NK-92 treated with Interleukin-12 subunit alpha and Interleukin-12 subunit beta, amount 100 ng/mL, for 24 hours (cell line): ENCODE measurements around the gene MTIF2.
"Not testable (repeated sequence)": the region's sequence is repeated elsewhere in the genome, so short reads cannot be mapped to it uniquely, and the experiment has no call there.

Experiments used
- DNase-seq: peaks from one replicate; lab custom pipeline; 2025; lab: John Stamatoyannopoulos, UW

The MTIF2 gene

DNA sequence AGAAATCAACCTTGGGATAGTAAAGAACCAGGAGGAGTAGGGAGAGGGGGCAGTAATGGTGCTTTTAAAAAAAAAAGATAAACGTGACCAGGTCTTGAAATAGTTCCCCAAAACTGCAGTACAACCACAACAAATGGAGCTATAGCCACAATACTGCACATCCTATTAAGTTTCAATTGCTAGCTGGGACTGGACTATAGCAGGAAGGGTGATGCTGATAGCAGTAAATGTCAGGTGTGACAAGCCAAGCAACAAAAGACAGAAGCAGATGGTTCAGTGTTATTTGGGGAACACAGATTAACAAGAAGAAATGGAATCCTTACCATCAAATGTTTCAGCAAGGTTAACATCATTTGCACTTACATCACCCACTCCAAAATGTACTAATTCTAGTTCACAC lies 26.4 kb downstream of the MTIF2 start:
- no peak for DNase-seq

DNA sequence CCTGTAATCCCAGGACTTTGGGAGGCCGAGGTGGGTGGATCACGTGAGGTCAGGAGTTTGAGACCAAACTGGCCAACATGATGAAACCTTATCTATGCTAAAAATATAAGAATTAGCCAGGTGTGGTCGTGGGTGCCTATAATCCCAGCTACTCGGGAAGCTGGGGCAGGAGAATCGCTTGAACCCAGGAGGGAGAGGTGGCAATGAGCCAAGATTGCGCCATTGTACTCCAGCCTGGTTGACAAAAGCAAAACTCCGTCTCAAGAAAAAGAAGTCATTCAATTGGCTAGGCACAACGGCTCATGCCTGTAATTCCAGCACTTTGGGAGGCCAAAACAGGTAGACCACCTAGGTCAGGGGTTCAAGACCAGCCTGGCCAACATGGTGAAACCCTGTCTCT lies 27.4 kb downstream of the MTIF2 start:
- not testable (repeated sequence) for DNase-seq

DNA sequence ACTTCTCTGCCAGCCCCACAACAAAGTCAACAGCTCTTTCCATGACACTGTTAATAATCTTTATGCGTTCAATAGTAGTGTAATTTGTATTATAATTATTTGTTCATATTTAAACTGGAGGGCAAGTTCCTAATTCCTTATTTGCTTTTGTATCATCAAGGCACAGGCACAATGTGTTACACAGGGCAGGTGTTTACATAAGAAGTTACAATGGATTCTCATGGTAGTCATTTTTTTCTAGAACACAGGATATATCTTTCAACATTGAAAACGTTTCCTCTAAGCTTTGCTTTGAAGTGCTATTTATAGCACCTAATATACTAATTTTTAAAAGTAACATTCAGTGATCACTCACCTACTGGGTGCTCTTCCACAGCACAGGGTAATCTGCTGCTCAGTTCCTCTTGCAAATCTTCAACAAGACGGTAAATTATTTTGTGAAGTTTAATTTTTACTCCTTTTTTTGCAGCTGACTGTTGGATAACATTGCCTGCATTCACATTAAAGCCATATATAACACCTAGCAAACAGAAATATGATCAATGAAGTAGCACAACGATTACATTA lies 29.3 kb downstream of the MTIF2 start:
- DNase-seq, result no peak

DNA sequence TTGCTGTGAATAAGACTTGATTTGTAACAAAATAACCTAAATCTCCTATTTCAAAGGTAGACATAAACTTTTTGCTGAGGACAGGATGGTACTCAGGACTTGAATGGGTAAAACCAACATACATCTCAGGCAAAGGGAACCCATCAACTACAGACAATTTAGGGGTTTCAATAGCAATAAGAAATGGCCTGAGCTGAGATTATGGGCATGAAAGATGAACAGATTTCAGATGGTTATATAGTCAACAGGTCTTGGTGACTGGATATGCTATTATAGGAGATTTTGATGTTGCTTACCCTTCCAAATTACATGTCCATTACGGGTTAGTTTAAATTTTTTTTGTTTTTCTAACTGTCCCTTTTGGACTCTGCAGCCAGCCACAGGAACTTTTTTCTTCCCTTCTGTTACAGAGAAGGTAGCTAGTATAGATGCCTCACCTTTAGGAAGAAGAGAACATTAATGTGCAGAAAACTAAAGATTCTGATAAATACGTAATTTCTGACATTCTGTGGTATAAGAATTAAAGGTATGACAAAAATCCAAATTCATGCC lies 32.0 kb downstream of the MTIF2 start:
- no peak for DNase-seq

DNA sequence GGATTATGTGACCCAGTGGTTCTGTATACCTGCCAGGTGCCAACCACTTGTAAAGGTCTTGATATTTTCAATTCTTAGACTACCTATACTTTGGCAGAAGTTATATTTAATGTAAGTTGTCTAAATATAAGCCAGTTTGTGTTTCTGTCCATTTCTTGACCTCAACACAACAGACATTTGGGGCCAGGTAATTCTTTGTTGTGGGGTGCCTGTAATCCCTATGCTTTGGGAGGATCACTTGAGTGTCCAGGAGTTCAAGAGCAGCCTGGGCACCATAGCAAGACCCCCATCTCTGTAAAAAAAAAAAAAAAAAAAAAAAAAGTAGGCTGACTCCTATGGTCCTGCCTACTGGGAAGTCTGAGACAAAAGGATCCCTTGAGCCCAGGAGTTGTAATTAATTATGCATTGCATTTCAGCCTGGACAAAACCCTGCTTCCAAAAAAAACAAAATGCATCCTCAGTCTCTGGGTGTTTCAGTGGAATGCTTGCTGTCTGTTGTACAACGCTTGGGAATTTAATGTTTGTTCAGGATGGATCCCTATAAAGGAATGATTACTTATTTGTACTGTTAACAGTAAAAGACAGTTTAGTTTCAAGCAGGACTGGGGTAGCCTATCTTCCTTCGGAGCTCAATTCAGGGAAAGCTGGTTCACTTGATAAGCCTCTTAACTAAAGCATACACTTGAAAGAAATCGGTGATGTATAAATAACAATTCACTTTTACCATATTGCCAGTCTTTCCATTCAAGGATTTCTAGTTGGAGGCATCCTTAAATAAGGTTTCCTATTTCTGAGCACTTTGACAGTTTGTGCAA lies 33.1 kb downstream of the MTIF2 start:
- DNase-seq, result no peak

DNA sequence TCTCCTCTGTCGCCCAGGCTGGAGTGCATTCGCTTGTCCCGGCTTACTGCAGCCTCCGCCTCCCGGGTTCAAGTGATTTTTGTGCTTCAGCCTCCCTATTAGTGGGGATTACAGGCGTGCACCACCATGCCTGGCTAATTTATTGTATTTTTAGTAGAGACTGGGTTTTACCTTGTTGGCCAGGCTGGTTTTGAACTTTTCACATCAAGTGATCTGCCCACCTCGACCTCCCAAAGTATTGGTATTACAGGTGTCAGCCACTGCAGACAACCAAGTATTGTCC lies 35.4 kb downstream of the MTIF2 start:
- no peak for DNase-seq

DNA sequence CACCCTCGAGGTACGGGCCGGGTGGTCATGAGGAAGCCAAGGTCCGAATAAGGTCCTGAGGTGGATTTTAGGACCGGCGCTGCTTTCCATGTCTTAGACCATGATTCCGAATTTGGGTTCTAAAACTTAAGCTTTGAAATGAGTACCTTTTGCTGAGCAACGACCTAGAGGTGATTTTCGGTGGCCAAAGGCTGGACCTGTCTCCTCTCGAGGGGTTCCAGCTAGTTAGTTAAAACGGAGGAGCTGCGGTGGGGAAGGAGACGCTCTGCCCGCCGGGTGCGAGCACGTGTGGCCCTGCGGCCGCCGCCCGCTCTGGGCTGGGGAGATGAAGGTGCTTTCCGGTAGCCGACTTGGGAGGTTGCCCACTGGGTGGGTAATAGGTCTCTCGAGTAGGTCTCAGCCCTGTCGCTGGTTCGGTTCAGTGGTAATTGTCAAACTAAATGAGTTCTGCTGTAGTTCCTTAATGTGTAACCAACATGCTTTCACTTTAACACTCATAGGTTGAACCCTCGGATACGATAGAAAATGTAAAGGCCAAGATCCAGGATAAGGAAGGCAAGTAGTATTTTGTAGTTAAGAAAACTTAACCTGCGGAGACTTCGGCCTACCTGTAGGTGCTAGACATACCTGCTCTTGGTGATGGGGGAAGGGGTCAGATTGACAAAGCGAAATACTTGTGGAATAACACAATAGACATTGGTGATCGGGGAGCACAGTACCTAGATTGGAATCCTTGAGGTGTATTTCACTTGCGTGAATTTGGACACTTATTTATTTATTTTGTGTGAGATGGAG lies 36.0 kb downstream of the MTIF2 start:
- DNase-seq, result peak; percentile 9

DNA sequence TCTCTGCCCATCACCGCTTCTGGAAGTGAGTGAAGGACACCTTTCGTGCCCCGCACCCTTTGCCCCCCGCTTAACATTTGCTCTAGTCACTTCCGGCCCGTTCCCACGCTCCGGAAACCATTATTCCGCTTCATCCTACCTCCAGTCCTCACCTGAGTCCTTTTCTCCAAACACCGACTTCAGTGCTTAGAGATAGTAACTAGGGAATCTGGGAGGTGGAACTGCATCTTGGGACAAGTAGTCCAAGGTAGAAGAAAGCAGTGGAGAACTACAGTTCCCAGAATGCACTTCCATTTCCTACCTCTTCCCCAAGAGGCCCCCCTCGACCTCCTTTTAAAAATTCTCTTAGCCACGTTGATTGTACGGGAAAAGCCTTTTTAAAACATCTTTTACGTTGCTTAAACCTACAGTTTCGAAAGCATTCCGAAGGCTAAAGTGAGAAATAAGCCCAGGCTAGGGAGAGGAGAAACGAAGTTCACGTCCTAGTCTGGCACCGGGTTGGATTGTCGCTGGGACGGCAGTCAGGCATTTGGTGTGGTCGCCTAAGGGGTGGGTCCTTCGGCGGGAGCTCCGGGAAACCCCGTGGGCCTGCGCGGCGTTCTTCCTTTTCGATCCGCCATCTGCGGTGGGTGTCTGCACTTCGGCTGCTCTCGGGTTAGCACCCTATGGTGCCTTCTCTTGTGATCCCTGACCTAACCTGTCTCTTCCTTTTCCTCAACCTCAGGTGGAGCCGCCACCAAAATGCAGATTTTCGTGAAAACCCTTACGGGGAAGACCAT lies 36.8 kb downstream of the MTIF2 start, which contains the start of the genes CLHC1 and RPS27A:
Gene CLHC1, minus strand, starts transcription at position 210 of the 779 bp plus-strand sequence. CDS start 9,882 bp downstream, outside the sequence.
Gene RPS27A, plus strand, starts transcription at position 605 of the 779 bp plus-strand sequence. Its CDS starts 137 bp downstream, at position 742.
- peak; percentile 70 for DNase-seq

DNA sequence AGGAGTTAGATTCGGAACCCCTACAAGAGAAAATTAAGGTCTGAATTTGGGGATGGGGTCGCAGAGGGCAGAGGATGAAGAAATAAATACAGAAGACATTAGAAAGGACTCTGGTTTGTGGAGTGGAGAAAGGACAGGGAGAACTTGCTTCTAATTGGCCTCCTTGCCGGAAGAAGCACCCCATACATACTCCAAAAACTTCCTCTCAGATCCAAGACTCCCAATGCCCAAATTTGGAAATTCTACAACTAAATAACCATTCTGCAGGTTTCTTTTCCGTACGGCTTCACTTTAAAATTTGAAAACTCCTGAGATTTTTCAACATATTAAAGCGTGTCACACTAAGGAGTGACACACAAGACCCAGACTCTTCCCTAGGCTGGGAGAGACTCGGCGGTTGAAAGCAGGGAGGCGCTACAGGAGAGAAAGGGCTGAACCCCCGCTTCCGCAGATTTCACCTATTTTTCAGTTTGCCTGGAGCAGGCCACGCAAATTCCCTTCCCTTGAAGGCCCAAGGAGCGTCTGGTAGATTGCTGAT lies 37.4 kb downstream of the MTIF2 start:
- DNase-seq, result no peak

DNA sequence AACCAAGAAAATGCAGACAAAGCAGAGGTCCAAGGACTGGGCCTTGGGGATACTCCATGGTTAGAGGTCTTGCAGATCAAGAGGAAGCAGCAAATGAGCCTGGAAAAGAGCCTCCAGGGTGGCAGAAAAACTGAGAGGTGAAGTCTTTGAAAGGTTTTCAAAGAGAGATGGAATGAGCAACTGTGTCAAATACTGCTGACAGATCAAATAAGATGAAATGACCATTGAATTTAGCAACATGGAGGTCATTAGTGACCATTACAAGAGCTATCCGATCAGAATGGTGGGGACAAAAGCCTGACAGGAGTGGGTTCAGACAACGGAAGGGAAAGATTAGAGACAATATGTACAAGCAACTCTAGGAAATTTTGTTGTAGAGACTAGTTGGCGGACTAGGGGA lies 38.5 kb downstream of the MTIF2 start:
- DNase-seq, result no peak

DNA sequence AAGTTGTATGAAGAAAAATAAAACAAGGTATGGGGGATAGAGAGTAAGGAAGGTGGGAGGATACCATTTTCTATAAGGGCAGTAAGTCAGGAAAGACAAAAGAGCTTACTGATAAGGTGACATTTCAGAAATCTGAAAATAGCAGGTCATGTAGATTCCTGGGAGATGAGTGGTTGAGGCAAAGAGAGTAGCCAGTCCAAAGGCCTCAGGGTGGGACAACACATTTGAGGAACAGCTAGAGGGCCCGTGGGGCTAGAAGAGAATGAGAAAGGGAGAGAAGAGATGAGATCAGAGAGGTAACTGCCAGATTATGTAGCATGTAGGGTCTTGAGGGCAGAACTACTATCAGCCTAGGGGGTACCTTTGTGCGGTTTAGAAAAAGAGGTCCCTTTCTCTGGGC lies 39.8 kb downstream of the MTIF2 start:
- no peak for DNase-seq

DNA sequence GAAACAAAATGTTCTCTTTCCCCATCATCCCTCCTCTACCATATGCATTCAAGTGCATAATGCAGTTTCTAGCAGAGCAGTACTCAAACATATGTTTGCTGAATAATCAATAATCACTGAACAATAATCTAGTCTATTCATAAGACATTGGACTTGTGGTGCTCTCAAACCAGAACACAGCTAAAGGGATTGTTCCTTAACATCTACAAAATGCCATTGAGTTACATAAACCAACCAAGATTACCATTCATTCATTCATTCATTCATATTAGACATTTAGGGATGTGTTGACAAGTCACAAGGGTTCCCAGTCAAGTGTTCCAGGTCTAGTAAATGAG lies 40.8 kb downstream of the MTIF2 start:
- no peak for DNase-seq

DNA sequence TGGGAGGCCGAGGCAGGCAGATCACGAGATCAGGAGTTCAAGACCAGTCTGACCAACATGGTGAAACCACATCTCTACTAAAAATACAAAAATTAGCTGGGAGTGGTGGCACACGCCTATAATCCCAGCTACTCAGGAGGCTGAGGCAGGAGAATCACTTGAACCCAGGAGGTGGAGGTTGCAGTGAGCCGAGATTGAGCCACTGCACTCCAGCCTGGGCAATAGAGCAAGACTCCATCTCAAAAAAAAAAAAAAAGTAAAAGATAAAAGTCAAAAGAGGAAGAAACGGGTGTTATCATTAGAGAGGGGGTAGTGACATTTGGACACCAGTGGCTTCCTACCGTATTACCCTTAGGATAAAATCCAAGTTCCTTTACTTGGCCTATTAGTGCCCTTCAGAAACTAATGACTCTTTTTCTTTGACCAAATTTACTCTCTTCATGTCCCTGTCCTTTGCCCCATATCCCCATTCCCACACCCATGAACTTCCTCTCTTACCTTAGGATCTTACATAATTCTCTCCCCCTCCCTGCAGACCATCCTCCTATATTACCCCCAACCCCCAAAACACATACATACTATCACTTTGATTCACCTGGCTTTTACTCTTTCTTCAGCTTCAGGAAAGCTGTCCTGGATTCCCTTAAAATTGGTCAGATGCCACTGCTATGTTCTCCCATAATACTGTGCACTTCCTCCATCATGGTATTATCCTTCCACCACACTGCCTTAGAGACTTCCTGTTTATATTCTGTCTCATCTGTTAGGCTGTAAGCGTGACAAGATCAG lies 41.4 kb downstream of the MTIF2 start:
- DNase-seq, result not testable (repeated sequence)

DNA sequence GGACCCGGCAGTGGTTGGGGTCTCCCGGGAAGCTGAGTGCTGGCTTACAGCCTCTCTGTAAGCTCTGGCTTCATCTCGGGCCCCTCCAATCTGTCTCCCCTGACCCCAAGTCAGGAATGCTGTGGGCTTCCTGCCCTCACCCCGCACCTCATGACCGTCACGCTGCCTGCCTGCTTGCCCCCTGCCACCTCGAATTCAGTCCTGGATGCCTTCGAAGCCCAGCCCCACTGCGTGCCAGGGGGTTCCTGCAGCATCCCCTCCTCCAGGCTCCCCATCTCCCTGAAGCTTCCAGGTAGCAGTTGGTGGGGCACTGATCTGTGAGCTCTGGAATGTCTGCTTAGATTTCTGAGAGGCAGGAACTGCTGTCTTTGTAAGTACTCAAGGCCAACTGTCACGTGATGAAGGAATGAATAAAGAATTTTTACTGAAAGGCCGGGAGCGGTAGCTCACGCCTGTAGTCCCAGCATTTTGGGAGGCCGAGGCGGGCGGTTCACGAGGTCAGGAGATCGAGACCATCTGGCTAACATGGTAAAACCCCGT lies 43.5 kb downstream of the MTIF2 start:
- no peak for DNase-seq

DNA sequence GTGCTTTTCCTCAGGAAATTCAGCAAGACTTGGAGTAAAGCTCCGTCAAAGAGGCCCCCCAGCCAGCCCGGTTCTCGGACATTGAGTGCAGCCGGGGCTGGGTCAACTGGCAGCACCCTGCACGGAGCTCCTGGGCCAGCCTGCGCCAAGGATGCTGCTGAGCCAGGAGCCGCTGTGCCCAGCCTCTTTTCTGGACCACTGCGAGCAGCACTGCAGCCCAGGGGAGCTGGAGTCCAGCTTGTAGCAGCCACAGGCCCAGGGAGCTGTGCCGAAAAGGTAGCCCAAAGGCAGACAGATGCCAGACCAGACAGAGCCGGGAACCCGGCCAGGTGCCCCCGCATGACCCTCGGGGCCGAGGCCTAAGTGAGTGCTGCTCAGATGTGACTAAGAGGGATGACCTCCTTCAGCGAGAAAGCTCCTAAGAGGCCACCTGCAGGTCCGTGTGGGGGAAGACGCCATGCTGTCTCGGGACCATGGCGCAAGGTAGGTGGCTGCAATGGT lies 44.2 kb downstream of the MTIF2 start:
- no peak for DNase-seq

DNA sequence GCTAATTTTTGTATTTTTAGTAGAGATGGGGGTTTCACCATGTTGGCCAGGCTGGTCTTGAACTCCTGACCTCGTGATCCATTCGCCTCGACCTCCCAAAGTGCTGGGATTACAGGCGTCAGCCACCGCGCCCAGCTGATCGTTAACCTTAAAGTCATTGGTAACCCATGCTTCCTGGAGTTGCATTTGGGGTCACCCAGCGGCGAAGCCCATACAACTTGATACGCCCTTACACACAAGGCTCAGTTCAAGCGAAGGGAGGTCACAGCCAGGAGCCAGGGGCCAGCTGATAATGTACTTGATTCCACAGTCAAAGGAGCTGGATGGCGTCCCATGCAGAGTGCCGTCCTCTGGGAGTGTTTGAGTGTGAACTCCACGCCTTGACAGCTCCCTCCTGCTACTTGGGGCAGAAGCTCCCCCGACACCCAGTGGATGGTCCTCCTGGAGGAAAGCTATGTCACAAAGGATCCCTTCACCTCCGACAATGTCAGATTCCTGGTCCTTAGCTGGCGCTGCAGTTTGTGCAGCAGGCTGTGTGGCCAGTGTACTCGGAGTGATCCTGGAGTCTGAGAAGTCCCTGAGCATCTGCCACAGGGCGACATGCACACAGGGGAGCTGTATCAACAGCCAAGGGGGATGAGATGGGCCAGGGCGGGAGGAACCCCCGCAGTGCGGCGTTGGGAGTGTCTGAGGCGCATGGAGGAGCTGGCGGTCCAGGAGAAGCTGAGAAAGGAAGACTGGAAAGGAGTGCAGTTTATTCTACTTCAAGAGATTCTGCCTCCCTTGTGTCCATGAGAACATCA lies 44.9 kb downstream of the MTIF2 start:
- no peak for DNase-seq

DNA sequence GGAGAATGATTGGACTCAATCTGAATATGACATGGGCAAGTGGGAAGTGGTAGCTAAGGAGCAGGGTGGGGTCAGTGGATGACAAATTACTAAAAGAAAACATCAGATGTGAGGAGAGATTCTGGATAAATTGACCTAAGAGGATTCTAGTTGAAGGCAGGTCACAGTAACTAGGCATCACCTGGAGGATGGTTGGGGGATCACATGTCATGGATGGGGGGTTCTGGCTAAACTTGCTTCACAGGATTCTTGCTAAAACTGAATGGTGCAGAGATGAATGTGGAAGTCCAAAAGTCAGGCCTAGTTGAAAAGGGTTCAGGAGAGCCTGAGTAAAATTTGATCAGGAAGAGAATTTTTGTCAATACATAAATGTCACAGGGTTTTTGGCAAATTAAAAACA lies 55.2 kb downstream of the MTIF2 start:
- DNase-seq, result no peak

DNA sequence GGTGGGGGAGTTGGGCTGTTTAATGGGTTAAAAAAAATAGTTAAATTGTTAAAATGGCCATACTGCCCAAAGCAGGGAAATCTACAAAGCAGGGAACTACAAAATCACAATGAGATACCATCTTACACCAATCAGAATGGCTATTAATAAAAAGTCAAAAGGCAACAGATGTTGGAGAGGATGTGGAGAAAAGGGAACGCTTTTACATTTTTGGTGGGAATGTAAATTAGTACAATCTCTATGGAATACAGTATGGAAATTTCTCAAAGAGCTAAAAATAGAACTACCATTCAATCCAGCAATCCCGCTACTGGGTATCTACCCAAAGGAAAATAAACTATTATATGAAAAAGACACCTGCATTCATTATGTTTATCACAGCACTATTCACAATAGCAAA lies 64.1 kb downstream of the MTIF2 start:
- DNase-seq, result no peak

DNA sequence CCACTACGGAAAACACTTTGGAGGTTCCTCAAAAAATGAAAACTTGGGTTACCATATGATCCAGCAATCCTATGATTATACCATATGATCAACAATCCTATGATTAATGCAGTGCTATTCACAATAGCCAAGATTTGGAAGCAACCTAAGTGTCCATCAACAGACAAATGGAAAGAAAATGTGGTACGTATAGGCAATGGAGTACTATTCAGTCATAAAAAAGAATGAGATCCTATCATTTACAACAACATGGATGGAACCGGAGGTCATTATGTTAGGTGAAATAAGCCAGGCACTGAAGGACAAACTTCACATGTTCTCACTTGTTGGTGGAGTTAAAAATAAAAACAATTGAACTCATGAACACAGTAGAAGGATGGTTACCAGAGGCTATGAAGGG lies 64.5 kb downstream of the MTIF2 start:
- DNase-seq, result no peak

DNA sequence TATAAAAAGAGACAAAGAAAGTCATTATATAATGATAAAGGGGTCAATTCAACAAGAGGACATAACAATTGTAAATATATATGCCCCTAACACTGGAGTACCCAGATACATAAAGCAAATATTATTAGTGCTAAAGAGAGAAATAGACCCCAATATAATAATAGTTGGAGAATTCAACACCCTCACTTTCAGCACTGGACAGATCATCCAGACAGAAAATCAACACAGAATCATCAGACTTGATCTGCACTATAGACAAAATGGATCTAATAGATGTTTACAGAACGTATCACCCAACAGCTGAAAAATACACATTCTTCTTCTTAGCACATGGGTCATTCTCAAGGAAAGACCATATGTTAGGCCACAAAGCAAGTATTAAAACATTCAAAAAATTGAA lies 68.6 kb downstream of the MTIF2 start:
- DNase-seq, result no peak
